Gastroesophageal sphincter (tissue), 4 donors: ENCODE data around the gene TOX2. TPM values are rescaled to one million over a fixed set of nuclear protein-coding genes. Genes with fewer than 3 reads are reported as not detected.

Experiments used
- ATAC-seq: fragments of 150-250 bp; one replicate; pipeline ENCODE4 v1.9.1; 2016; ENCODE audit warnings: mild to moderate bottlenecking, moderate library complexity
- H3K27ac ChIP-seq, 4 donors: fragments of 200-600 bp; sonication (generic) in 3 of 4; 1 replicate in 3 of 4; 2 replicates in 1 of 4; pipeline ENCODE4 v1.5.1; 2016 to 2019
- H3K27me3 ChIP-seq: fragments of 200-600 bp; sonication (generic); one replicate; pipeline ENCODE4 v1.5.1; 2019
- H3K36me3 ChIP-seq, 2 donors: fragments of 200-600 bp; sonication (generic); one replicate each; pipeline ENCODE4 v1.5.1; 2019; ENCODE audit warnings: control low read depth in 1 of 2
- H3K4me1 ChIP-seq, 3 donors: fragments of 200-600 bp; sonication (generic); 1 replicate in 2 of 3; 2 replicates in 1 of 3; pipeline ENCODE4 v1.5.1; 2016 to 2019; ENCODE audit warnings: control low read depth in 2 of 3
- H3K4me3 ChIP-seq, 2 donors: fragments of 200-600 bp; sonication (generic); one replicate each; pipeline ENCODE4 v1.5.1; 2019; ENCODE audit warnings: mild to moderate bottlenecking in 1 of 2, moderate library complexity in 1 of 2
- H3K9me3 ChIP-seq, 3 donors: fragments of 200-600 bp; sonication (generic); one replicate each; pipeline ENCODE4 v1.5.1; 2017 to 2019; ENCODE audit warnings: control low read depth in 2 of 3
- EP300 ChIP-seq: sonication (generic); formaldehyde crosslinking; IDR thresholded peaks from one replicate; pipeline ENCODE4 v1.6.1; 2017; ENCODE audit warnings: antibody characterized with exemption, mild to moderate bottlenecking
- POLR2A ChIP-seq, 2 donors: fragments of 450-650 bp; IDR thresholded peaks; one replicate each; pipeline ENCODE4 v1.6.1; 2017; ENCODE audit warnings: antibody characterized with exemption in 2 of 2, mild to moderate bottlenecking in 2 of 2, moderate library complexity in 1 of 2
- POLR2AphosphoS5 ChIP-seq: sonication (generic); formaldehyde crosslinking; IDR thresholded peaks from one replicate; pipeline ENCODE4 v1.6.1; 2017; ENCODE audit warnings: antibody characterized with exemption
- WGBS, 2 donors: methylation state at CpG; one replicate each; pipeline ENCODE4 v1.1.5; 2018; ENCODE audit warnings: low coverage in 1 of 2; 5-methylcytosine and 5-hydroxymethylcytosine counted together
- total RNA-seq, 4 donors: library from RNA; depleted of rRNA; stranded (reverse); fragments of >200 nt; gene quantifications; one replicate each; pipeline ENCODE4 v1.1.0, GENCODE V29; 2016
- TF ChIP-seq, protein P1 (sequence below), 4 experiments: fragments of 200-600 bp in 2 of 4; fragments of 450-650 bp in 2 of 4; sonication (generic) in 1 of 4; IDR thresholded peaks; one replicate each; pipeline ENCODE4 v1.5.1; 2017 to 2019; ENCODE audit warnings: antibody characterized with exemption in 4 of 4, mild to moderate bottlenecking in 2 of 4, moderate library complexity in 2 of 4

The TOX2 gene
- total RNA-seq, 4 donors from 2014 or later = 16.4 to 47.8 (median 40.3) TPM

DNA sequence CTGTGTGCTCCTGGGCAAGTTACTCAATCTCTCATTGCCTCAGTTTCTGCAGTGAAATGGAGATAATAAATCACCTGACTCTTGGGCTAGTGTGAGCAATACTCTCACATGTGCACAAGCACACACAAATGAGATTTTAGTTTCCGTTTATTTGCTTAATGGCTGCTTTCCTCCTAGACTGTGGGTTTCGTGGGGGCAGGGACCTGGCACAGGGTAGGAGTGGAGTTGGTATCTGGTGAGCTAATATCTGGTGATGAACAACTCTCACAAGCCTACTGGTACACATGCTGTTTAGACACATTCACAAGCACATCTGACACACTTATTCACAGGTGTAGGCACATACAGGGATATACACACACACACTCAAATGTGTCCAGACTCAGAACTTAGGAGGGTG lies 73.8 kb downstream of the TOX2 start:
- no peak overlapping the region for H3K27ac ChIP-seq
- 78% methylated on average over 2 of the region's 2 CpGs; no CpG with 5 or more reads in 1 of the 2 donors for WGBS, 2 donors
- no peak for ATAC-seq
- TF ChIP-seq POLR2A (IDR thresholded peaks at IDR 0.05) (no peak), POLR2AphosphoS5 (no peak), EP300 (no peak)
- TF ChIP-seq, protein P1, sequence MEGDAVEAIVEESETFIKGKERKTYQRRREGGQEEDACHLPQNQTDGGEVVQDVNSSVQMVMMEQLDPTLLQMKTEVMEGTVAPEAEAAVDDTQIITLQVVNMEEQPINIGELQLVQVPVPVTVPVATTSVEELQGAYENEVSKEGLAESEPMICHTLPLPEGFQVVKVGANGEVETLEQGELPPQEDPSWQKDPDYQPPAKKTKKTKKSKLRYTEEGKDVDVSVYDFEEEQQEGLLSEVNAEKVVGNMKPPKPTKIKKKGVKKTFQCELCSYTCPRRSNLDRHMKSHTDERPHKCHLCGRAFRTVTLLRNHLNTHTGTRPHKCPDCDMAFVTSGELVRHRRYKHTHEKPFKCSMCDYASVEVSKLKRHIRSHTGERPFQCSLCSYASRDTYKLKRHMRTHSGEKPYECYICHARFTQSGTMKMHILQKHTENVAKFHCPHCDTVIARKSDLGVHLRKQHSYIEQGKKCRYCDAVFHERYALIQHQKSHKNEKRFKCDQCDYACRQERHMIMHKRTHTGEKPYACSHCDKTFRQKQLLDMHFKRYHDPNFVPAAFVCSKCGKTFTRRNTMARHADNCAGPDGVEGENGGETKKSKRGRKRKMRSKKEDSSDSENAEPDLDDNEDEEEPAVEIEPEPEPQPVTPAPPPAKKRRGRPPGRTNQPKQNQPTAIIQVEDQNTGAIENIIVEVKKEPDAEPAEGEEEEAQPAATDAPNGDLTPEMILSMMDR (IDR thresholded peaks at IDR 0.05) = no peak
- H3K27me3 ChIP-seq = no peaks in the 10 kb centered on the region
- peaks cover 0 to 6% (median 0%) of the 10 kb centered on the region in 3 donors for H3K4me1 ChIP-seq
- no peaks in the 10 kb centered on the region for H3K9me3 ChIP-seq
- H3K4me3 ChIP-seq = no peak overlapping the region
- no peaks in the 10 kb centered on the region for H3K36me3 ChIP-seq

GRCh38 chr20:43988867-43989266 lies 74.2 kb downstream of the TOX2 start:
- TF ChIP-seq POLR2AphosphoS5 = no peak
- TF ChIP-seq, protein P1 (IDR thresholded peaks at IDR 0.05) = no peak
- TF ChIP-seq EP300 = no peak
- TF ChIP-seq POLR2A (IDR thresholded peaks at IDR 0.05) = no peak
- no peak overlapping the region for H3K27ac ChIP-seq
- 83 to 100% methylated on average over 1 of the region's 1 CpG for WGBS, 2 donors
- no peak for ATAC-seq
- peaks cover 0 to 2% (median 0%) of the 10 kb centered on the region in 3 donors for H3K4me1 ChIP-seq
- H3K27me3 ChIP-seq = no peaks in the 10 kb centered on the region
- no peaks in the 10 kb centered on the region for H3K9me3 ChIP-seq
- no peaks in the 10 kb centered on the region for H3K36me3 ChIP-seq
- H3K4me3 ChIP-seq = no peak overlapping the region

- Histone ChIP-seq H3K4me1 (no peaks in the 10 kb centered on the region), H3K4me3 (no peak overlapping the region), H3K36me3 (no peaks in the 10 kb centered on the region), H3K27ac (no peak overlapping the region), H3K27me3 (no peaks in the 10 kb centered on the region), H3K9me3 (no peaks in the 10 kb centered on the region)
- TF ChIP-seq POLR2AphosphoS5 = no peak
- TF ChIP-seq EP300 = no peak
- no peak for TF ChIP-seq POLR2A (IDR thresholded peaks at IDR 0.05)
- TF ChIP-seq, protein P1 (IDR thresholded peaks at IDR 0.05) = no peak
- 85 to 94% methylated on average over 3 to 5 of the region's 5 CpGs for WGBS, 2 donors
- ATAC-seq = no peak
Measured at GRCh38 chr20:43991261-43991660, 76.6 kb downstream of the TOX2 start.

- 78 to 90% methylated on average over 10 of the region's 11 CpGs for WGBS, 2 donors
Measured at GRCh38 chr20:43991982-43992381, 77.3 kb downstream of the TOX2 start.

DNA sequence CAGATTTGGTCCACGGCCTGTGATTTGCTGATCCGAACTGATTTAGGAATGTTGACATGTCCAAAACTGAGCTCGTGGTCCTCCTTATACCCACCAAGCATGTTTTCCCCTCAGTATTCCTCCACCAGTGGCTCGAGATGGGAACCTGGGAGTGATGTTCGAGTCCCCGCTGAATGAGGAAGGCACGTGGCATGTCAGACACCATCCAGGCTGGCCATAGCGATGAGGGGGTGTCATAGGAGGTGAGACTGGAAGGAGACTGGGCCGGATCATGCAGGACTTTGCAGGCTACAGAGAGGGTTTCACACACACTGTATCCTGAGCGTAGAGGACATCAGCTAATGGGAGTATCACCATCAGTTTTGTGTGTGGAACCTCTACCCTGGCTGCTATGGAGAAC lies 78.2 kb downstream of the TOX2 start:
- TF ChIP-seq EP300 (no peak), POLR2A (IDR thresholded peaks at IDR 0.05) (no peak), POLR2AphosphoS5 (no peak)
- TF ChIP-seq, protein P1 (IDR thresholded peaks at IDR 0.05) = no peak
- no peak for ATAC-seq
- Histone ChIP-seq H3K27me3 (no peaks in the 10 kb centered on the region), H3K4me3 (no peak overlapping the region), H3K36me3 (no peaks in the 10 kb centered on the region), H3K27ac (no peak overlapping the region), H3K4me1 (no peaks in the 10 kb centered on the region), H3K9me3 (no peaks in the 10 kb centered on the region)
- WGBS, 2 donors = 80 to 88% methylated on average over 5 to 8 of the region's 10 CpGs

More at GRCh38 chr20:43991982-43992381, 77.3 kb downstream of the TOX2 start:
- no peak overlapping the region for H3K27ac ChIP-seq
- H3K36me3 ChIP-seq = no peaks in the 10 kb centered on the region
- no peaks in the 10 kb centered on the region for H3K27me3 ChIP-seq
- no peaks in the 10 kb centered on the region for H3K4me1 ChIP-seq
- no peak for ATAC-seq
- H3K9me3 ChIP-seq = no peaks in the 10 kb centered on the region
- H3K4me3 ChIP-seq = no peak overlapping the region
- TF ChIP-seq EP300 (no peak), POLR2AphosphoS5 (no peak), POLR2A (IDR thresholded peaks at IDR 0.05) (no peak)
- TF ChIP-seq, protein P1 (IDR thresholded peaks at IDR 0.05) = no peak
